ENCODE measurements around the gene EYS.

GRCh38 chr6:64848467-64848866 lies 858.6 kb downstream of the EYS start:
- TF ChIP-seq CTCF (IDR thresholded peaks at IDR 0.05; ENCODE audit: low read depth, low read length): no peak
- TF ChIP-seq POLR2A (IDR thresholded peaks at IDR 0.05; ENCODE audit: extremely low read depth, insufficient read length): no peak
